Measurements from ENCODE around the gene AKAP8L.
"Not testable (repeated sequence)": the region's sequence is repeated elsewhere in the genome, so short reads cannot be mapped to it uniquely, and the experiment has no call there.

AKAP8L gene

GRCh38 chr19:15412832-15413231, 6.0 kb downstream of the AKAP8L start:
- no peak for DNase-seq

- not testable (repeated sequence) for DNase-seq
These were observed 7.4 kb downstream of the AKAP8L start for GRCh38 chr19:15411351-15411750.

DNA sequence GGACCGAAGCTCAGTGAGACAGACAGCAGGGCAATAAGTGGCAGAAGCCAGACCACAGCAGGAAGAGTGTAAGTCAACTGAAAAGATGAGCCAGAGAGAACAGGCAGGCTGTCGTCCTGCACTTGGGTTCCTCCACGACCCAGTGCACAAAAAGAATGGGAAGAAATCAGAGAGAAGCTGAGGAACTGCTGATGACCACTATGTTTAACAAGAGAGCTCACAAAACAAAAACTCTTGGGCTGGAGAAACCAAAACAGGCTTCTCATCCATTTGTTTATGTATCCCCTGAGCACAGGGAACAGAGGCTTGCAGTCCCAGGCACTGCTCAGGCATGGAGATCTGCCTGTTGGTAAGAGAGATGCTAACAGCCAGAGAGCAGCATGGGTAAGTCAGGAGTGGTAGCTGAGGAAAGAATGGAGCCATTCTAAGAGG, 14.0 kb downstream of the AKAP8L start:
- DNase-seq: no peak

GRCh38 chr19:15404097-15404779, 14.6 kb downstream of the AKAP8L start:
- no peak for DNase-seq

GRCh38 chr19:15403151-15403531, 15.6 kb downstream of the AKAP8L start:
- no peak for DNase-seq

DNA sequence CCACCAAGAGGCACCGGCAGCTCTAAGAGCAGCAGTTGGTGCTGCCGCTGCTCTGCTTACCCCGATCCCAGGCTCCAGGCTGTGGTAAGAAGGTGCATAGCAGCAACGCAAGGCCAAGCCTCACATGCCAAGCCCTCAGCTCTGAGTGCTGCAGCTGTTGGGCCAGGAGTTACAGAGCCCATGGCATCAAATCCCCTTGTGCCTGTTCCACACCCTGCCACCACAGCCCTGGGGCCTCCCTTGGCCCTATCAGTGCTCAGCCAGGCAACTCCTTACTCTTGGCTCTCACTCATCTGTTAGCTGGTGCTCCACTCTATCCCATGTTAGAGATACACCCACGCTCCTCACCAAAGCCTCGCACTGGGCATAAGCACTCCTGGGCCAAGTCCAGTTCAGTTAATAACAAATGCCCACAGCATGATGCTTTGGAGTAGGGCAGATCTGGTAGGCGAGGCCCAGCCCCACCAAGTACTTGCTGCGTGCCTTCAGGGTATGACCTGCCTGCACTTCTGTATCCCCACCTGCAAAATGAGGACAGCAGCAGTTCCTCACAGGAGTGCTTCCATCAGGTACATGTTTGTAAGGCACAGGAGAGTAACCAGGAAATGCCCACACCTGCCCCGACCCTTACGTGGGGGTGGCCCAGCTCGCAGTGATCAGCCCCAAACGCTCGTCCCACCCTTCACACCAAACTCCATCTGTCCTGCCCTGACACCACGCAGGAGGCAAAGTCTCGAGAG, 16.2 kb downstream of the AKAP8L start:
- DNase-seq: no peak

- DNase-seq: no peak
These were observed 17.4 kb downstream of the AKAP8L start for GRCh38 chr19:15401397-15401710.

GRCh38 chr19:15400521-15401396, 18.0 kb downstream of the AKAP8L start:
- DNase-seq: no peak

GRCh38 chr19:15399635-15400034, 19.2 kb downstream of the AKAP8L start:
- no peak for DNase-seq

GRCh38 chr19:15399234-15399515, 19.6 kb downstream of the AKAP8L start:
- DNase-seq: no peak

GRCh38 chr19:15398501-15399233, 20.1 kb downstream of the AKAP8L start:
- no peak for DNase-seq

DNA sequence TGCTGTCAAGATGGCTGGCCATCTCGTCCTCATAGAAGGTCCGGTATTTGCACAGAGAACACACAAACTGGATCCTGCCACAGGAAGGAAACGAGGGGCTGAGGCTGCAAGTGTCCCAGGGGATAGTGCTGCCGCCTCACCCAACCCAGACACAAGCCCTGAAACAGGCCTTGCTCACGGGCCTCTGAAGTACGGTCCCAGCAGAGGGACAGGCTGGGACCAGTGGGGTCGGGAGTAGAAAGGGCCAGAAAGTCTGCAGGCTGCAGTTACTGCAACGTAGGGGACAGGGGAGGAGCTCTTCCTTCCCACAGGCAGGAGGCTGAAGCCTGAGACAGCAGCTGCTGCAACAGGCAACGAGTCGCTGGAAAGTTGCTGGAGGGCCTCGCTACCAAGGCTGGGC, 21.0 kb downstream of the AKAP8L start:
- DNase-seq: no peak

- DNase-seq: no peak
These were observed 21.6 kb downstream of the AKAP8L start for GRCh38 chr19:15397236-15397635.

DNA sequence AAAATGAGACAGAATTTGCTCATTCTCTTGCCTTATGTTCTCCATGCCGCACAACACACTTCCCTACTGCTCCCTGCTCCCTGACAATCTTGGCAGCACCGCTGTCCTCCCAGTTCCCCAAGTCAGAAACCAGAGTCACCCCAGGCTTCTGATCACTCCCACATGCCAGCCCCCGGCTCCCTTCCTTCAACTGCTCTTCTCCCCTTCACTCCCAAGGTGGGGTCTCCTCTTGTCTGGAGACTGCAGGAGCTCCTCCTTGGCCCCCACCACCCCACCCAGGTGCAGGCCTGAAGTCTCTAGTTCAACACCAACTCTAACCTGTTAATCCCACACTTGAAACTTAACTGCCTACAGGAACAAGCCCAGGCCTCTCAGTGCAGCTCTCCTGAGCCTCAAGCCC, 22.4 kb downstream of the AKAP8L start:
- DNase-seq: no peak

- not testable (repeated sequence) for DNase-seq
These were observed 23.5 kb downstream of the AKAP8L start for GRCh38 chr19:15395251-15395650.

GRCh38 chr19:15394426-15394825, 24.4 kb downstream of the AKAP8L start:
- DNase-seq: no peak

DNA sequence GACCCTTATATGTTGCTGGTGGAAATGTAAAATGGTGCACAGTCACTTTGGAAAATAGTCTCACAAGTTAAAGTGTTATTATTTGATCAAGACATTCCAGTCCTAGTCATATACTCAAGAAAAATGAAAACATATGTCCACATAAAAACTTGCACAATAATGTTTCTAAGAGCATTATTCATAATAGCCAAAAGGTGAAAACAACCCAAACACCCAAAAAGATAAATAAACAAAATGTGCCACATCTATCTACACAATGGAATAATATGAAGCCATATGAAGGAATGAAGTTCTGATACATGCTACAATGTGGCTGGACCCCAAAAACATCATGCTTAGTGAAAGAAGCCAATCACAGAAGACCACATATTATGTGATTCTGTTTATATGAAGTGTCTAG, 24.8 kb downstream of the AKAP8L start:
- DNase-seq: no peak

DNA sequence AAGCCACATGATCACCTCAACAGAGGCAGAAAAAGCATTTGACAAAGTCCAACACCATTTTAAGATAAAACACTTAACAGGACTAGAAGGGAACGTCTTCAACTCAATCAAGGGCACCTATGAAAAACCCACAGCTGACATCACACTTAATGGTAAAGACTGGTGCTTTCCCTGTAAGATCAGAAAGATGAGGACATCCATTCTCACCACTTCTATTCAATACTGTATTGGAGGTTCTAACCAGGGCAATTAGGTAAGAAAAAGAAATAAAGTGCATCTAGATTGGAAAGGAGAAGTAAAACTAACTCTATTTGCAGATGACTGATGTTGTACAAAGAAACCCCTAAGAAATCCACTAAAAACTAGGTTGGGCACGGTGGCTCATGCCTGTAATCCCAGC, 28.0 kb downstream of the AKAP8L start:
- DNase-seq: no peak

DNA sequence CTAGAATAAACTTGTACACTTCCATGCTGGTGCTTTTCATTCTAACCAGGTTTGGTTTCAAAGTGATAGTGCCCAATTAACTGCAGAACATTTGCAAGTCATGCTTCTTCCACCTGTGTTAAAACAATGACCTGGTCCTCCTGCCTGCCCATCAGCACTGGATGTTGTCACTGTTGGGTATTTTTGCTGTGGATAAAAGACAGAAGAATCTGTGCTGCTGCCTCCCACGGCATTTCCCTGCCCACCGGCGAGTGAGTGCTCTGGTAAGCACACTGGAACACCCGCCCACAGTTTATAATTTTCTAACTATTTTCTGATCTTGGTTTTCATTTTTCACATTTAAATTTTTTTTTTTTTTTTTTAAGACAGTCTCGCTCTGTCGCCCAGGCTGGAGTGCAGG, 36.9 kb downstream of the AKAP8L start:
- no peak for DNase-seq

DNA sequence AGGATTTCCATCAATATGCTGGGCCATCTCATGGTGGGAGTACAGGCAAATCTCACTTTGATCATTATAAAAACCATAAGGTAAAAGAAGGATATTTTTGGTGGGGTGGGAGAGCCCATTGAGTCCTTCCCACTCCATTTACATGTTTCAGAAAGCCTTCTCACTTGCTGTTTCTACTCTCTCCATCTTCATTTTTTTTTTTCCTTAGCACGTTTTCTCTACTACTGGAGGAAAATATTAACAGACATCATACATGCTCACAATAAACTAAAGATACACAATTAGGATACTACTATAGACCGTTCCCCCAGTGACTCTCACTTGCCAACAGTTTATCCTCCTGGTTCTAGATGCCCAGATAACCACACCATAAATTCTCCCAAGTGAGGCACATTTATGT, 37.4 kb downstream of the AKAP8L start:
- DNase-seq: no peak

DNA sequence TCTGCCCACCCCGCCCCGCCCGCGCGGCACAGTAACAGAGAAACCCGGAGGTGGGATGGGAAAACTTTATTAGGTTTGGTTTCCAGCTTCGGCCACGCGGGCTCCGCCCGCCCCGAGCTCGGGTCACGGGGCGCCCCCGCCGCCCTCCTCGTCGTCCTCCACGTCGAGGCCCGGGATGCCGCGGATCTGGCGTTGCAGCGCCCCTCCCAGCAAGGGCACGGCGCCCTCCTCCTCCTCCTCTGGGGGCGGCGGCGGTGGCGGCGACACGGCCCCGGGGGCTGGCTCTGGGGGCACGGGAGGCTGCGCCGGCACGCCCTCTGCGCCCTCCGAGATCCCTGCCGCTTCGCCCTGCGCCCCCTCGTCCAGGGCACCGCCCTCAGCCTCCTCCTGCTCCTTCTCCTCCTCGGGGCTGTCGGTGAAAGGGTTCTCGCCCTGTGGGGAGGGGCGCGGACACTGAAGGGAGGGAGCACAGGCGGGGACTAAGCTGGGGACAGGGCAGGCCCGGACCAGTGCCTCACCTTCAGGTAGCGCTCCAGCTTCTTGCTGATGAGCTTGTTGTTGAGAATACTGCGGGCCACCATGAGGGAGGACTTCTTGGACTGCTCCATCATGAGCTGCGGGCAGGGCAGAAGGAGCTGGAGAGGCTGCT, 38.7 kb downstream of the AKAP8L start:
- DNase-seq: peak; percentile 41 to 49

DNA sequence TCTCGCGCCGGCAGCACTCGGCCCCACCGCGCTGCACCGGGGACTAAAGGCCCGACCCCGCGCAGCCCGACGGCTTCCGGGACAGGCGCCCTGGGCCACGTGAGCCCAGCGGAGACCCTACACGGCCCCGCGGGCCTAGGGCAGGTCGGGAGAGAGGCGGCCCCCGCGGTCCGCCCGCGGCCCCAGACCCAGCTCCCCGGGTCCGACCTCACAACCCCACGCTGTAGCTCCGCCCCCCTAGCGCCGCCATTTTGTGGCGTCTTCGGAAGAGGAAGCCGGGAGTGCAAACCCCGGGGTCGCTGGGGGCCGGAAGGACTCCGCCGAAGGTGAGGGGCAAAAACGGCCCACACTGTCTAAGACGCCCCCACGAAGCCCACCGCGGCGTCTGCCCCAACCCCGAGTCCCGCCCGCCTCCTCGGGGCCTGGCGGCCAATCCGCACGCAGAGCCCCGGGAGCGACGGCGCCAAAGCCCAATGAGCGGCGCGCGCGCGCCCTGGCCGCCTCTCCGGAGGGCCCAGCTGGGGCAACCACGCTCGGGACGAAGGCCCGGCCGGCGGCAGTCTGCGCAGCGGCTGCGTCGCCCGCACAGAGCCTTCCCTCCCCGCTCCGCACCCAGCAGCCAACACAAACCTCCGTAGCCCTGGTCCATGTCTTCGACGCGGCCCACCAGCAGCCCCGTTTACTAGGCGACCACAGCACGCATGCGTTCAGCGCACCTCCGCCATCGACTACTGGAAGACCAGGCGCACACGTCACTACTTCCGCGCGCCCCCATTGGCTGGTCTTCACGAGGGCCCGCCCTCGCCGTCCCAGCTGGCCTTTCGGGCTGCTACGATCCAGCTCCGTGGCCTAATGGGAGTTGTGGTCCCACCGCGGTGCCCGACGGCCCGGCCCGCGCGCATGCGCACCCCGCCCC, 39.4 kb downstream of the AKAP8L start, which contains the start of gene AKAP8:
Gene AKAP8 (minus strand): TSS at position 705 of the 916 bp plus-strand sequence. CDS start 56 bp downstream, at position 649.
- peak; percentile 96 to 98 for DNase-seq
